ENCODE measurements around the gene GPC3.
"Not testable (repeated sequence)": the region's sequence is repeated elsewhere in the genome, so short reads cannot be mapped to it uniquely, and the experiment has no call there.

GPC3 gene

DNA sequence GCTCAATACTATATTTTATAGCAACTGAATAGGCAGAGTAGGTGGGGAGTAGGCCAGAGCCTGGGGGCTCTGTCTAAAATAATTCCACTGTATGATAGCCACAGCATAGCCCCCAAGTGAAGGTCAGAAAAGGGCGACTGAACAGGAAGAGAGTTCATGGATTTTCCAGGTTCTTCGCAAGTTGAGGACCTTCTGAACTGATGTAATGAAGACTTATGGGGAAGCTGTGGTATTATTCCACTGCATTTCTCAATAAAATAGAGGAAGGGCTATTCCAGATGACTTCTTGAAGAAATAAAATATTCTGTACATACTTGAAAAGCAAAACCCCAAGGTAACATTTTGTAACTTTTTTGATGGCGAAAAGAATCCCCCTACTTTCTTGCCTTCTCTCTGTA lies 338.7 kb downstream of the GPC3 start:
- no peak for DNase-seq (ENCODE audit: low spot score)

DNA sequence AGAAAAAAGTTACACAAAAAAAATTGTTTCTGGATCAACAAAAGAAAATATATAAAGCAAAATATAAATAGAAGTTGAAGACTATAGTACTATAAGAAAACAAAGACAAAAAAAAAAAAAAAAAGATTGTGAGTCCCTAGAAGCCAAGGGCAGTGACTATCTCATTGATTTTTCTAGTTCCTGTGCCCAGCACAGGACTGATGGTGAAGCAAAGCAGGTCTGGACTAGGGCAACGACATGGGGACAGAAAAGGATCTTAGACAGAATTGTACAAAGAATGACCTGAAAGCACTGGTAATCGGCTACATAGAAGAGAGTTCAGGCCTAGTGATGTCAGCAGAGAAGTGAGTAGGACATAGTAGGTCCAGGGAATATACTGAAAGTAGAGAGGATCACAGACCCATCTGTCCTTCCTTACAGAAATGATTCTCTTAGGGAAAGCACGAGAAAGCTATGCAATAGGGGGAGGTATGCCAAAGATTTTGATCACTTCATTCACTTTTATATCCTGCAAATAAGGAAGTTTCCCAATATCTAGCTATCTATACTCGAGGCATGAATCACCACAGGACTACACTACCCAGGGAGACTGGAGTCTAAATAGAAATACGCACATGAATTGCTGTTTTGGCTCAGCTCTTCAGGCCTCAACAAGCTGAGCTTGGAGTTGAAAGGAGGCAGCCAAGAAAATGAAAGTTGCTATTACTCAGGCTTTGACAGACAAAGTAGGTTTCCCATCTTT lies 339.2 kb downstream of the GPC3 start:
- DNase-seq (ENCODE audit: low spot score): no peak

- DNase-seq (ENCODE audit: low spot score): no peak
These were observed 340.1 kb downstream of the GPC3 start for GRCh38 chrX:133645256-133645655.

DNA sequence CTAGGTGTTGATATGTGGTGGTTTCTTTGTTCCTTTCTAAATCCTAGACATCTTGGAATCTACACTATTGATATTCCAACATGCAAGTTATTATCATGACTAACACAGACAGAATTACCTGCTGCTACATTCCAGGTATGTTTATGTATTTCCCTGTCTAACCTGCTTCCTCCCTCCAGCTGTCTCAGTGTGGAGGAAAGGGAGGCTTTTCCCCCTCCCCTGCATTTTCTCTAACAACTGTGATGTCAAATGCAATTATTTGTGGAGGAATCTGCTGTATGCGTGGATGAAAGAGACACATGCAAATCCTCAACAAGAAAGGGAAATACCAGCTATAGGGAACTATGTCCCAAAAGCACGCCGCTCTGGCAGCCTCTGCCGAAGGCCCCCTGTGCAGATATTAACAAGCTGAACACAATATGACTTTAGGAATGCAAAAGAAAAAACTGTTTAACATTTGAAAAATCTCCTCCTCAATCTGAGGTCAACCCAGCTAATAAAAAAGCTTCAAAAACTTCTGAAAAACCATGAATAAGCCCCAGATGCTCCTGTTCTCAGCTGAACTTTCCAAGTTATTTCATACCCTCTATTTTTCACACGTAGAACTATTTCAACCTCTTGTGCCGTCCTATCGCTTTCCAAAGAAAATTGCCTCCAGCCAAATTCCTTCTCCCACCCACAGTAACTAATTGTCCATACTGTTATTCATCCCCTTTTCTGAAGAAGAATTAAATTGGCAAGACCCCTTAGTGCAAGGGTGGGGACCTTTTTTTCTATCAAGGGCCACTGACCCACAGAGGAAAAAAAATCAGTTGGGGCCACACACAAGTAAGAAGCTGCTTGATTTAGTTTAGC lies 345.0 kb downstream of the GPC3 start:
- no peak for DNase-seq (ENCODE audit: low spot score)

DNA sequence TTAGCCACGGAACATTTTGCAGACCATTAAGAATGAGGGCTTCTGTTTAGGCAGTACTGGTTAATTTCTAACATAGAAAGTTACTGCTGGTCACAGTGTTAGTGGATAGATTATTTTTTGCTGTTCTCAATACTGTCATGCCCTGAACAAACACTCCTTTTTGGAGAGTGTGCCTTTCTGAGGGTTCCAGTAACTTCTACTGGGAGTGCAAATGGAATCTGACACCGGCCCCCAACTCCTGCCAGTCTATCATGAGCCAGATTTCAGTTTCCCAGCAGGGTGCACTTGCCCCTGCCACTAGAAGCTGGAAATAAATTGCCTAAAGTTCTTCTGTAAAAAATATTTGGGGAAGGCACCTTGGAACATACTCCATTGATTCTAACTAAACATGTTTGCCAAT lies 345.7 kb downstream of the GPC3 start:
- no peak for DNase-seq (ENCODE audit: low spot score)

DNA sequence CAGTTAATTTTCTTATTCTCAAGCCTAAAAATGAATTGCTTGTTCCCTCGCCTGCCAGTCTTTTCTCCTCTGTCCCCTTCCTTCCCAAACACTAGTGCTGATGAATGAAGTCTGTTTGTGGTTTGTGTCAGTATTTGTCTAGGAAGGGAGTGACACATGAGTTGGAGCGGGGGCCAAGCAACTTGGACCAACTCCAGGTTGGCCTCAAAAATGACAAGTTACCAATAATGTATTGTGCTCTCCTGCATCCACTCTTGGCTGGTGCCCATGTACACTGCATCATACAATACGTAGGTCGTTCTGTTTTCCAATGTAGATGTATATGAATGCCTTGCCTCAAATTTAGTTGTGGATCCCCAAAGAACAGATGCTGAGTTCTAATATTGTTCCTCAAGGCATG lies 347.1 kb downstream of the GPC3 start:
- DNase-seq (ENCODE audit: low spot score): no peak

DNA sequence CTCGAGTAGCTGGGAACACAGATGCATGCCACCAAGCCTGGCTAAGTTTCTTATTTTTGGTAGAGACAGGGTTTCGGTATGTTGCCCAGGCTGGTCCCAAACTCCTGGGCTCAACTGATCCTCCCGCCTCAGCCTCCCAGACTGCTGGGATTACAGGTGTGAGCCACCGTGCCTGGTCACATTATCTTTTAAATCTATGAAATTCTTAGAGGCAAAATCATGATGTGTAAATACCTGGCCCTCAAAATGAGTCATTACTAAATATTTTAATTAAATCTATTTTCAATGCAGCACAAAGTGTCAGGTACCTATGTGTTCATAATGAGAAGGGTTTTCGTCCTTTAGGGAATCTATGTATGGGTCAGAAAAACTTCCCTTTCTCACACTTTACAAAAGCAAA lies 347.6 kb downstream of the GPC3 start:
- DNase-seq (ENCODE audit: low spot score): no peak

DNA sequence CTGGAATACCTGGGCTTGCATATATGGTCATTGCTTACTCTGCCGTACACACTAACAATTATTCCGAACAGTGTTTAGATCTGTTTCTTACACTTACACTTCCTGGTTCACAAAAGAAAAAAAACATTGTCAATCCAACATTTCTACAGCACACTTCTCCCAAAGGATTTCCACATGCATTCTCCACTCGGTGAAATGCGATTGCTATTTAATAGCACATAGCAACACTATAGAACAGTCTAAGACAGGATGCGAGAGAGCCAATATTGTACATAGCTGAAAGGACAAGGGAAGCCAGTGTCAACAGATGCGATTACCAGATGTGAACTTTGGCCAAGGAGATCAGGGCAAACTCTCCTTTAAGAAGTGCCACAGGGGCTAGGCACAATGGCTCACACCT lies 349.4 kb downstream of the GPC3 start:
- DNase-seq (ENCODE audit: low spot score): no peak

- DNase-seq (ENCODE audit: low spot score): no peak
These were observed 351.0 kb downstream of the GPC3 start for GRCh38 chrX:133634416-133634815.

- no peak for DNase-seq (ENCODE audit: low spot score)
These were observed 351.4 kb downstream of the GPC3 start for GRCh38 chrX:133633950-133634349.

DNA sequence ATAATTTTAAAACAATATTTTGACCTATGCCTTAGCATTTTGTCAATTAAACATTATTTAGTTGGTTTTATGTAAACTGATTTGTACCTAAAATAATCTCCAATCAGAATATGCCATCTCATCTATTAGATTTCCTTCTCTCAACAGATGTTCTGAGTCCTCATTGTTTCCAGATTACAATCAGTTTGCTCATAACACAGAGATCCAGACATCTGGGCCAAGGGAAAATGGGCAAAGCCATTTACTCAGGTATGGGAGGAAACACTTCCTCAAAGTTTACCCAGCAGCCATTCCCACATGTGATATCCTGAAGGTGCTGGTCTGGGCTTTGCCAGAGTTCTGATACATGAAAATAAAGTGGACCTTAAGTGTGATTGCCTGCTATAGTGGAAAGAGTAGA lies 352.2 kb downstream of the GPC3 start:
- DNase-seq (ENCODE audit: low spot score): no peak

DNA sequence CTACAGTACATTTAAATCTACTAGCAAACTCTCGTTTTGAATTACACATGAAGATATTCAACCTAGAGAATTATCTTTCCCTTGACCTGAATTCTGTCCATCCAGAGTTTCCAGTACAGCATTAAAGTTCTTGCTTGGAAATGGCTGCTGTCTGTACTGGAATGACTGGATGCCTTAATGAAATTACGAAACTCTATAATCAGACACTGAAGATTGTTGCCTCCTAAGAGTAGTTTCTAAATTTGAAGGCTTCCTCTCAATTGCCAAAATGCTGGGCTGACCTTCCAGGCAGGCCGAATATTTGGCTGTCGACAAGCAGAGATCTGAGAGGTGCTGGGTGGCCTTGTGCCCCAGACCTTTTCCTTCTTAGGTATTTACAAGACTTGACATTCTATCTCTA lies 355.0 kb downstream of the GPC3 start:
- no peak for DNase-seq (ENCODE audit: low spot score)

GRCh38 chrX:133627673-133628072 lies 357.7 kb downstream of the GPC3 start:
- no peak for DNase-seq (ENCODE audit: low spot score)

GRCh38 chrX:133621384-133621783 lies 364.0 kb downstream of the GPC3 start:
- DNase-seq (ENCODE audit: low spot score): not testable (repeated sequence)

DNA sequence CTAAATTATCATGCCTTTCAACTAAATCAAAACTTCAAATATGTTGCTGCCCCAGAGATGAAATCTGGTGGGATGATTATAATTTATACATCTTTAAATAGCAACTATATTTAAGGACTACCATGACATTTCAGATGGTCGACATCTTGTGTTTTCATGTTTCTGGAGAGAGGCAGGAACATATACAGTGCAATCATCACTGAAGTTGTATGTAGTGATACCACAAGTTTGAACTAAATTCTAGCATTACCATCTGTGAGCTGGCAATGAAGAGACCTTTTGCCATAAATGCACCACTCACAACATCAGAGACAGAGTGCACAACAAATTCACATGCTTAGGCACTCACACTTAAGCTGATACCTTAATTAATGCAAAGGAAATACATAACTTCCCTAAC lies 373.7 kb downstream of the GPC3 start:
- no peak for DNase-seq (ENCODE audit: low spot score)

GRCh38 chrX:133610056-133610455 lies 375.3 kb downstream of the GPC3 start:
- no peak for DNase-seq (ENCODE audit: low spot score)

- no peak for DNase-seq (ENCODE audit: low spot score)
These were observed 376.2 kb downstream of the GPC3 start for GRCh38 chrX:133609166-133609565.

DNA sequence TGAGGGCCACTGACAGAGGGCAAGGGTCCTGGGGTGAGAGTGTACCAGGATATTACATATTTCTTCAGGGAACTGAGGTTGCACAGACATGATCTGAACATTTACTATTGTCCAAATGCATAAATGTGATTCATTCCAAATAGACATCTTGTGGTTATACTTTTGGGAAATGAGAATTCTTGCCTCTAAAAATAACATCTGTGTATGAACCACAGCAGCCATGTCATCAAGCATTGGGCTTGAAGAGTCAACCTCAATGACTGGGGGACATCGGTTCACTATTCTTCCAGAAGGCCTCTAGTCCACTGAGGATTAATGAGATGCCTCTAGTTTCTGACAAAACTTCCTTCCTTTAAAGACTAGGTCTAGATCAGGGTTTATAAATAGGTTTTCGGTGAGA lies 377.0 kb downstream of the GPC3 start:
- no peak for DNase-seq (ENCODE audit: low spot score)

- no peak for DNase-seq (ENCODE audit: low spot score)
These were observed 377.7 kb downstream of the GPC3 start for GRCh38 chrX:133607419-133608348.

GRCh38 chrX:133606990-133607389 lies 378.4 kb downstream of the GPC3 start:
- DNase-seq (ENCODE audit: low spot score): no peak

- DNase-seq (ENCODE audit: low spot score): no peak
These were observed 380.6 kb downstream of the GPC3 start for GRCh38 chrX:133604801-133605200.

DNA sequence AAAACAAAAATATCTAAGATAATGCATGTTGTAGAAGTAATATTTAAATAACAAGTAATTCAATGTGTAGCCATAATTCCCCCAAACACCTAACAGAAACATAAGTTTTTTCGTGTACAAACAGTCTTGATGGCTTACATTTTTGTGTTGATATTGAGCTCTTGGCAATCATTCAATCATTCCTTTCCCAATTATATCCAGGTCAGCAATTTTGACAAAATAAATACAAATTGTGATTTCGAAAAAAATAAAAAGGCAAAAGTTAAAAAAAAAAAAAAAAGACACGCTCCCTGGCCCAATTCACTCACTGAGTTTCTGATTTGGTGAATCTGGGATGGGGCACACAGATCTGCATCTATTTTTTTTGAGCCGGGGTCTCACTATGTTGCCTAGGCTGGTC lies 382.5 kb downstream of the GPC3 start:
- no peak for DNase-seq (ENCODE audit: low spot score)

Data from COLO829 (cell line).